ENCODE measurements around the gene GJD3.
A peak's percentile ranks its signal among the peaks of the same experiment; 100 is the strongest.

DNA sequence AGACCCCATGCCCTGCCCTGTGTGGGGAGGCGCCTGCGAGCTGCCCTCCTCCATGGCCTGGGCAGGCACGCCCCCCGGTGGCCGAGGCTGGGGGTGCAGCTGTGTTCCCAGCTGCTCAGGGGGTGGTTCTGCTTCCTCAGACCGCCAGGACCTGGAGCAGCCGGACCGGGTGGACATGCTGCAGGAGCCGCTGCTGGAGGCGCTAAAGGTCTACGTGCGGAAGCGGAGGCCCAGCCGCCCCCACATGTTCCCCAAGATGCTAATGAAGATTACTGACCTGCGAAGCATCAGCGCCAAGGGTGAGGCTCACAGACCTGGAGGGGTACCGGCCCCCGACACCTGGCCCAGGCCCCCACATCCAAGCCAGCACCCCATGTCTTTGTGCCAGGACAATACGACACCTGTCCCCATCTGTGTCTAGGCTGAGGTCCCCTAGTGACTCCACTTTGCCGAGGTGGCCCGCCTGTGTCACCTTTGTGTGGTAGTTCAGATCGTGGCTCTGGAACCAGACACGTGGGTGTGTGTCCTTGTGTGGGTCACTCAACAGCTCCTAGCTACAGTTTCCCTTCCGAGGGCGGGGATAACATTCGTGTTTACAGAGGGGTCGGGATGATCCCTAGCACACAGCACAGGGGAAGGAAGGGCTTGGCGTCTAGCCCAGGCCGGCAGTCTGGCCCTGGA lies 9.3 kb downstream of the GJD3 start:
- no peak for TF ChIP-seq POLR2A (IDR thresholded peaks at IDR 0.05)
- TF ChIP-seq, protein P1, sequence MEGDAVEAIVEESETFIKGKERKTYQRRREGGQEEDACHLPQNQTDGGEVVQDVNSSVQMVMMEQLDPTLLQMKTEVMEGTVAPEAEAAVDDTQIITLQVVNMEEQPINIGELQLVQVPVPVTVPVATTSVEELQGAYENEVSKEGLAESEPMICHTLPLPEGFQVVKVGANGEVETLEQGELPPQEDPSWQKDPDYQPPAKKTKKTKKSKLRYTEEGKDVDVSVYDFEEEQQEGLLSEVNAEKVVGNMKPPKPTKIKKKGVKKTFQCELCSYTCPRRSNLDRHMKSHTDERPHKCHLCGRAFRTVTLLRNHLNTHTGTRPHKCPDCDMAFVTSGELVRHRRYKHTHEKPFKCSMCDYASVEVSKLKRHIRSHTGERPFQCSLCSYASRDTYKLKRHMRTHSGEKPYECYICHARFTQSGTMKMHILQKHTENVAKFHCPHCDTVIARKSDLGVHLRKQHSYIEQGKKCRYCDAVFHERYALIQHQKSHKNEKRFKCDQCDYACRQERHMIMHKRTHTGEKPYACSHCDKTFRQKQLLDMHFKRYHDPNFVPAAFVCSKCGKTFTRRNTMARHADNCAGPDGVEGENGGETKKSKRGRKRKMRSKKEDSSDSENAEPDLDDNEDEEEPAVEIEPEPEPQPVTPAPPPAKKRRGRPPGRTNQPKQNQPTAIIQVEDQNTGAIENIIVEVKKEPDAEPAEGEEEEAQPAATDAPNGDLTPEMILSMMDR (IDR thresholded peaks at IDR 0.05) = peak; percentile 95 to 98 (median 96)
